Measurements from ENCODE around the gene MS4A10.
"Not testable (repeated sequence)": the region's sequence is repeated elsewhere in the genome, so short reads cannot be mapped to it uniquely, and the experiment has no call there.

MS4A10 gene

GRCh38 chr11:60823745-60824306 lies 38.7 kb downstream of the MS4A10 start:
- H3K4me1 ChIP-seq (ENCODE audit: control insufficient read depth, insufficient read depth, low read length, unreplicated experiment); H3K36me3 ChIP-seq (ENCODE audit: insufficient read depth, low read length); H3K79me2 ChIP-seq (ENCODE audit: control insufficient read depth, insufficient read depth, low read length, unreplicated experiment); H3K4me3 ChIP-seq (ENCODE audit: low read depth, low read length); H3K27me3 ChIP-seq (ENCODE audit: insufficient read depth, low read length); H3K27ac ChIP-seq (ENCODE audit: low read depth, low read length); H2AFZ ChIP-seq (ENCODE audit: low read length, unreplicated experiment): not testable (repeated sequence)

- Histone ChIP-seq H3K79me2 (ENCODE audit: control insufficient read depth, insufficient read depth, low read length, unreplicated experiment) (no peaks in the 10 kb centered on the region), H3K4me1 (ENCODE audit: control insufficient read depth, insufficient read depth, low read length, unreplicated experiment) (no peaks in the 10 kb centered on the region), H3K4me3 (ENCODE audit: low read depth, low read length) (no peak overlapping the region), H3K27ac (ENCODE audit: low read depth, low read length) (no peak overlapping the region), H3K36me3 (ENCODE audit: insufficient read depth, low read length) (no peaks in the 10 kb centered on the region), H3K27me3 (ENCODE audit: insufficient read depth, low read length) (no peaks in the 10 kb centered on the region), H2AFZ (ENCODE audit: low read length, unreplicated experiment) (no peak overlapping the region)
Measured at GRCh38 chr11:60825118-60825517, 40.0 kb downstream of the MS4A10 start.

- H3K27me3 ChIP-seq (ENCODE audit: insufficient read depth, low read length), result no peaks in the 10 kb centered on the region
- H2AFZ ChIP-seq (ENCODE audit: low read length, unreplicated experiment), result no peak overlapping the region
- H3K36me3 ChIP-seq (ENCODE audit: insufficient read depth, low read length), result no peaks in the 10 kb centered on the region
- H3K27ac ChIP-seq (ENCODE audit: low read depth, low read length), result no peak overlapping the region
- no peak overlapping the region for H3K4me3 ChIP-seq (ENCODE audit: low read depth, low read length)
- H3K79me2 ChIP-seq (ENCODE audit: control insufficient read depth, insufficient read depth, low read length, unreplicated experiment), result no peaks in the 10 kb centered on the region
- H3K4me1 ChIP-seq (ENCODE audit: control insufficient read depth, insufficient read depth, low read length, unreplicated experiment), result no peaks in the 10 kb centered on the region
Measured at GRCh38 chr11:60825790-60826189, 40.7 kb downstream of the MS4A10 start.

- H2AFZ ChIP-seq (ENCODE audit: low read length, unreplicated experiment), result no peak overlapping the region
- peaks cover 7% of the 10 kb centered on the region for H3K4me1 ChIP-seq (ENCODE audit: control insufficient read depth, insufficient read depth, low read length, unreplicated experiment)
- no peak overlapping the region for H3K4me3 ChIP-seq (ENCODE audit: low read depth, low read length)
- H3K36me3 ChIP-seq (ENCODE audit: insufficient read depth, low read length), result no peaks in the 10 kb centered on the region
- H3K27me3 ChIP-seq (ENCODE audit: insufficient read depth, low read length), result peaks cover 10% of the 10 kb centered on the region; the same call in 1 of the 2 replicates
- H3K27ac ChIP-seq (ENCODE audit: low read depth, low read length), result no peak overlapping the region
- H3K79me2 ChIP-seq (ENCODE audit: control insufficient read depth, insufficient read depth, low read length, unreplicated experiment), result no peaks in the 10 kb centered on the region
Measured at GRCh38 chr11:60830478-60831142, 45.5 kb downstream of the MS4A10 start.

- no peak overlapping the region for H3K27ac ChIP-seq (ENCODE audit: low read depth, low read length)
Measured at GRCh38 chr11:60831143-60831500, 46.0 kb downstream of the MS4A10 start.

GRCh38 chr11:60831501-60832079 lies 46.5 kb downstream of the MS4A10 start:
- H2AFZ ChIP-seq (ENCODE audit: low read length, unreplicated experiment), result no peak overlapping the region

More at GRCh38 chr11:60831143-60831500, 46.0 kb downstream of the MS4A10 start:
- Histone ChIP-seq H3K79me2 (ENCODE audit: control insufficient read depth, insufficient read depth, low read length, unreplicated experiment) (no peaks in the 10 kb centered on the region), H3K27me3 (ENCODE audit: insufficient read depth, low read length) (peaks cover 10% of the 10 kb centered on the region; the same call in 1 of the 2 replicates), H3K4me3 (ENCODE audit: low read depth, low read length) (no peak overlapping the region), H3K4me1 (ENCODE audit: control insufficient read depth, insufficient read depth, low read length, unreplicated experiment) (peaks cover 12% of the 10 kb centered on the region), H3K36me3 (ENCODE audit: insufficient read depth, low read length) (no peaks in the 10 kb centered on the region), H2AFZ (ENCODE audit: low read length, unreplicated experiment) (no peak overlapping the region)

GRCh38 chr11:60834742-60835533 lies 49.8 kb downstream of the MS4A10 start:
- peaks cover 12% of the 10 kb centered on the region for H3K4me1 ChIP-seq (ENCODE audit: control insufficient read depth, insufficient read depth, low read length, unreplicated experiment)
- H3K4me3 ChIP-seq (ENCODE audit: low read depth, low read length), result no peak overlapping the region
- no peak overlapping the region for H3K27ac ChIP-seq (ENCODE audit: low read depth, low read length)
- no peaks in the 10 kb centered on the region for H3K79me2 ChIP-seq (ENCODE audit: control insufficient read depth, insufficient read depth, low read length, unreplicated experiment)
- peak overlapping the region; percentile 48 for H2AFZ ChIP-seq (ENCODE audit: low read length, unreplicated experiment)
- peaks cover 10% of the 10 kb centered on the region; the same call in 1 of the 2 replicates for H3K27me3 ChIP-seq (ENCODE audit: insufficient read depth, low read length)
- no peaks in the 10 kb centered on the region for H3K36me3 ChIP-seq (ENCODE audit: insufficient read depth, low read length)

More at GRCh38 chr11:60831501-60832079, 46.5 kb downstream of the MS4A10 start:
- no peaks in the 10 kb centered on the region for H3K79me2 ChIP-seq (ENCODE audit: control insufficient read depth, insufficient read depth, low read length, unreplicated experiment)
- H3K27me3 ChIP-seq (ENCODE audit: insufficient read depth, low read length), result peaks cover 10% of the 10 kb centered on the region; the same call in 1 of the 2 replicates
- no peaks in the 10 kb centered on the region for H3K36me3 ChIP-seq (ENCODE audit: insufficient read depth, low read length)
- peaks cover 12% of the 10 kb centered on the region for H3K4me1 ChIP-seq (ENCODE audit: control insufficient read depth, insufficient read depth, low read length, unreplicated experiment)
- no peak overlapping the region for H3K27ac ChIP-seq (ENCODE audit: low read depth, low read length)
- no peak overlapping the region for H3K4me3 ChIP-seq (ENCODE audit: low read depth, low read length)

- H3K27ac ChIP-seq (ENCODE audit: low read depth, low read length), result no peak overlapping the region
- peaks cover 10% of the 10 kb centered on the region; the same call in 1 of the 2 replicates for H3K27me3 ChIP-seq (ENCODE audit: insufficient read depth, low read length)
- no peaks in the 10 kb centered on the region for H3K36me3 ChIP-seq (ENCODE audit: insufficient read depth, low read length)
- H3K4me3 ChIP-seq (ENCODE audit: low read depth, low read length), result no peak overlapping the region
- H2AFZ ChIP-seq (ENCODE audit: low read length, unreplicated experiment), result peak overlapping the region; percentile 48
- peaks cover 14% of the 10 kb centered on the region for H3K4me1 ChIP-seq (ENCODE audit: control insufficient read depth, insufficient read depth, low read length, unreplicated experiment)
- no peaks in the 10 kb centered on the region for H3K79me2 ChIP-seq (ENCODE audit: control insufficient read depth, insufficient read depth, low read length, unreplicated experiment)
Measured at GRCh38 chr11:60835534-60835846, 50.4 kb downstream of the MS4A10 start.

GRCh38 chr11:60836866-60837515 lies 51.9 kb downstream of the MS4A10 start:
- no peak overlapping the region for H2AFZ ChIP-seq (ENCODE audit: low read length, unreplicated experiment)
- H3K36me3 ChIP-seq (ENCODE audit: insufficient read depth, low read length), result no peaks in the 10 kb centered on the region

GRCh38 chr11:60838132-60838531 lies 53.0 kb downstream of the MS4A10 start:
- H3K4me3 ChIP-seq (ENCODE audit: low read depth, low read length), result no peak overlapping the region
- no peaks in the 10 kb centered on the region for H3K36me3 ChIP-seq (ENCODE audit: insufficient read depth, low read length)
- peaks cover 25% of the 10 kb centered on the region for H3K4me1 ChIP-seq (ENCODE audit: control insufficient read depth, insufficient read depth, low read length, unreplicated experiment)
- no peak overlapping the region for H2AFZ ChIP-seq (ENCODE audit: low read length, unreplicated experiment)
- H3K27me3 ChIP-seq (ENCODE audit: insufficient read depth, low read length), result no peaks in the 10 kb centered on the region
- H3K27ac ChIP-seq (ENCODE audit: low read depth, low read length), result no peak overlapping the region
- peaks cover 12% of the 10 kb centered on the region for H3K79me2 ChIP-seq (ENCODE audit: control insufficient read depth, insufficient read depth, low read length, unreplicated experiment)

More at GRCh38 chr11:60836866-60837515, 51.9 kb downstream of the MS4A10 start:
- Histone ChIP-seq H3K4me1 (ENCODE audit: control insufficient read depth, insufficient read depth, low read length, unreplicated experiment) (peaks cover 25% of the 10 kb centered on the region), H3K27ac (ENCODE audit: low read depth, low read length) (no peak overlapping the region), H3K4me3 (ENCODE audit: low read depth, low read length) (no peak overlapping the region), H3K27me3 (ENCODE audit: insufficient read depth, low read length) (peaks cover 10% of the 10 kb centered on the region; the same call in 1 of the 2 replicates), H3K79me2 (ENCODE audit: control insufficient read depth, insufficient read depth, low read length, unreplicated experiment) (peaks cover under 1% of the 10 kb centered on the region)
